ENCODE results near the gene CEACAM18.

DNA sequence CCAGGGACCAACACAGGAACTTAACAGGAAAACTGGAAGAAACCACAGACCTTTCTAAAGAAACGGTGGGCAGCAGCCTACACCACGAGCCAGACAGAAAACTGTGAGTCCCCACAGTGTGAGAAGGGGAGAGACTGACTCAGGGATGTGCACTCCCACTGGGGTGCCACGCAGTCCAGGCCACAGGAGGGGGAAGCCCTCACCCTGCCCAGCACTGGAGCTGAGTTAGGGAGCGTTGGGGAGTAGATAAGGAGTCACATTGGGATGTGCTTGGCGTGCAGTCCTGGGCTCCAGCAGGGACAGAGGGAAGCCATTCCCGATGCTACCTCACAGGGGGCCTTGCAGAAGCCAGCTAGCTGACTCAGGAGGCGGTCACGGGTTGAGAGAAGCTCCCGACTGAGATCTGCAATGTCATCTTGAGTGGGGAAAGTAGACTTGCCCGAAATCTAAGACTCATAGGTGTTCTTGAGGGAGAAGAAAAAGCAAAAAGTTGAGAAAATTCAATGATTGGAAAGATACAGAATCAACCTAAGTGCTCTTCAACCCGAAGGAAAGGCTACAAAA lies 37.4 kb upstream of the CEACAM18 start:
- TF ChIP-seq, protein P1, sequence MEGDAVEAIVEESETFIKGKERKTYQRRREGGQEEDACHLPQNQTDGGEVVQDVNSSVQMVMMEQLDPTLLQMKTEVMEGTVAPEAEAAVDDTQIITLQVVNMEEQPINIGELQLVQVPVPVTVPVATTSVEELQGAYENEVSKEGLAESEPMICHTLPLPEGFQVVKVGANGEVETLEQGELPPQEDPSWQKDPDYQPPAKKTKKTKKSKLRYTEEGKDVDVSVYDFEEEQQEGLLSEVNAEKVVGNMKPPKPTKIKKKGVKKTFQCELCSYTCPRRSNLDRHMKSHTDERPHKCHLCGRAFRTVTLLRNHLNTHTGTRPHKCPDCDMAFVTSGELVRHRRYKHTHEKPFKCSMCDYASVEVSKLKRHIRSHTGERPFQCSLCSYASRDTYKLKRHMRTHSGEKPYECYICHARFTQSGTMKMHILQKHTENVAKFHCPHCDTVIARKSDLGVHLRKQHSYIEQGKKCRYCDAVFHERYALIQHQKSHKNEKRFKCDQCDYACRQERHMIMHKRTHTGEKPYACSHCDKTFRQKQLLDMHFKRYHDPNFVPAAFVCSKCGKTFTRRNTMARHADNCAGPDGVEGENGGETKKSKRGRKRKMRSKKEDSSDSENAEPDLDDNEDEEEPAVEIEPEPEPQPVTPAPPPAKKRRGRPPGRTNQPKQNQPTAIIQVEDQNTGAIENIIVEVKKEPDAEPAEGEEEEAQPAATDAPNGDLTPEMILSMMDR (IDR thresholded peaks at IDR 0.05): no peak
- no peak for TF ChIP-seq POLR2A (IDR thresholded peaks at IDR 0.05)
